Fibroblast of pulmonary artery (primary cell): ENCODE results near the gene GPC1.

Experiments used
- DNase-seq: peaks from one replicate; pipeline ENCODE4 v3.0.0-alpha.2; 2010; ENCODE audit warnings: low read depth
- H3K4me3 ChIP-seq: replicated peaks from 2 replicates; pipeline ENCODE4 v1.5.1; 2011; ENCODE audit warnings: low read depth, mild to moderate bottlenecking, control low read depth, low read length, moderate library complexity
- TF ChIP-seq, protein P1 (sequence below): IDR thresholded peaks from 2 replicates; pipeline ENCODE4 v1.5.1; 2011; ENCODE audit warnings: mild to moderate bottlenecking, control low read depth, low read length, inconsistent platforms; ENCODE audit errors: missing control alignments

The GPC1 gene

GRCh38 chr2:240410808-240411207, 24.7 kb upstream of the GPC1 start:
- TF ChIP-seq, protein P1, sequence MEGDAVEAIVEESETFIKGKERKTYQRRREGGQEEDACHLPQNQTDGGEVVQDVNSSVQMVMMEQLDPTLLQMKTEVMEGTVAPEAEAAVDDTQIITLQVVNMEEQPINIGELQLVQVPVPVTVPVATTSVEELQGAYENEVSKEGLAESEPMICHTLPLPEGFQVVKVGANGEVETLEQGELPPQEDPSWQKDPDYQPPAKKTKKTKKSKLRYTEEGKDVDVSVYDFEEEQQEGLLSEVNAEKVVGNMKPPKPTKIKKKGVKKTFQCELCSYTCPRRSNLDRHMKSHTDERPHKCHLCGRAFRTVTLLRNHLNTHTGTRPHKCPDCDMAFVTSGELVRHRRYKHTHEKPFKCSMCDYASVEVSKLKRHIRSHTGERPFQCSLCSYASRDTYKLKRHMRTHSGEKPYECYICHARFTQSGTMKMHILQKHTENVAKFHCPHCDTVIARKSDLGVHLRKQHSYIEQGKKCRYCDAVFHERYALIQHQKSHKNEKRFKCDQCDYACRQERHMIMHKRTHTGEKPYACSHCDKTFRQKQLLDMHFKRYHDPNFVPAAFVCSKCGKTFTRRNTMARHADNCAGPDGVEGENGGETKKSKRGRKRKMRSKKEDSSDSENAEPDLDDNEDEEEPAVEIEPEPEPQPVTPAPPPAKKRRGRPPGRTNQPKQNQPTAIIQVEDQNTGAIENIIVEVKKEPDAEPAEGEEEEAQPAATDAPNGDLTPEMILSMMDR, result no peak
- H3K4me3 ChIP-seq, result no peak overlapping the region
- no peak for DNase-seq

DNA sequence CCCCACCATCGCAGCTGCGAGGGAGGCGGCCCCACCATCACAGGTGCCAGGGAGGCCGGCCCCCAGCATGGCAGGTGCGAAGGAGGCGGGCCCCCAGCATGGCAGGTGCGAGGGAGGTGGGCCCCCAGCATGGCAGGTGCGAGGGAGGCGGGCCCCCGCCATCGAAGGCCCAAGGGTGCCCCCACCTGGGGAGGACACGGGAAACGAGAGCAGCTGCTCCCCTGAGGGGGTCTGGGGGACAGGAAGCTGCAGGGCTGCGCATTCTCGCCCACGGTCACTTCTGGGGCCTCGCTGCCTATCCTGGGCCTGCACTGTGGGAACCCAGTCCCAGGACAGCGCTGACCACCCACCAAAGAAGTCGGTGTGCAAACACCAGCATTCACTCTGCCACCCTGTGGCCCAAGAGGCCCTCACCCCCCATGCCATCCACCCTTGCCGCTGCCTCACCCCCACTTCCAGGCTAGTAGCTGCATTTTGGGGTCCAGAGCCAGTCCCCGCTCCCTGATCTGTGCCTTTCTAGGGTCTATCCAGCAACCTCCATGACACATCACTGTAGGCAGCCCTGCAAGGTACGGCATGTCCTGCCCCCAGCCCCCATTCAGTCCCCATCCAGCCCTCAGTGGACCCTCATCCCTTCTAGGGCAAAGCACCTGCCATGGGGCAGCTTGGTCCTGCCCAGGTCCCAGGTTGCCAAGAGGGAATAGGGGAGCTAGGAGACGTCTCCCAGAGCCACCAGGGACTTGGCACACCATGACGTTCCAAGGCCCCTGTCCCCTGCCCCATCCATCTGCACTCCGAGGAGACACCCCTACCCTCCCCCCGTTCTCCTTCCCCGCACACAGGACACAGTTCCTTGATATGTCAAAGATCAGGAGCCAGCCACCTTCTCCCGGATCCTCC, 24.0 kb upstream of the GPC1 start:
- TF ChIP-seq, protein P1, result no peak
- no peak for DNase-seq
- no peak overlapping the region for H3K4me3 ChIP-seq

GRCh38 chr2:240412211-240412861, 23.1 kb upstream of the GPC1 start:
- DNase-seq, result no peak
- H3K4me3 ChIP-seq, result no peak overlapping the region
- TF ChIP-seq, protein P1, result no peak

- DNase-seq, result no peak
- no peak overlapping the region for H3K4me3 ChIP-seq
Observed at GRCh38 chr2:240412975-240413812, 22.3 kb upstream of the GPC1 start.

GRCh38 chr2:240413813-240414429, 21.5 kb upstream of the GPC1 start:
- no peak for DNase-seq
- H3K4me3 ChIP-seq, result no peak overlapping the region

More at GRCh38 chr2:240412975-240413812, 22.3 kb upstream of the GPC1 start:
- TF ChIP-seq, protein P1, result no peak

DNA sequence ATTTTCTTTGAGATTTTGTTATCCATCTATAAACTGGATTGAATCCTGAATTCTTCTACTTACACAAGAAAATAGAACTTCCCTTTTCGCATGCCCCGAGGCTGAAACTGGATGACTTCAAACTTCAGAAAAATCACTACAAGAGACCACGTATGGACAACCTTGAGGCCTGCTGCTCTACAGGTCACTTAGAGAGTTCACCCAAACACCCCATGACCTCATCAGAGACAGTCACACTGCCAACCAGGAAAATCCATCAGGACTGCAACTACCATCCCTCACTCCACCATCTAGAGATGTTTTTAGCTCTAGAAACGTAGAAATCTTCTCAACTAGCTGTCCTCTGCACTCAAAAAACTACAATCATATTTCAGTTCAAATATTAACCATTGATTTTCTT, 18.6 kb upstream of the GPC1 start:
- TF ChIP-seq, protein P1, result no peak
- no peak overlapping the region for H3K4me3 ChIP-seq
- no peak for DNase-seq

More at GRCh38 chr2:240413813-240414429, 21.5 kb upstream of the GPC1 start:
- TF ChIP-seq, protein P1, result no peak
